ENCODE results near the gene CAMSAP1. TPM values are rescaled to one million over a fixed set of nuclear protein-coding genes. Genes with fewer than 3 reads are reported as not detected.

CAMSAP1 gene
- polyA plus RNA-seq, 3 donors = 0.71 to 9.0 (median 0.75) TPM

GRCh38 chr9:135885100-135885853 is 22.1 kb downstream of the CAMSAP1 start:
- H3K4me2 ChIP-seq (replicated peaks; ENCODE audit: extremely low read depth, low read length, poor library complexity, severe bottlenecking) = no peak overlapping the region
- H2AFZ ChIP-seq (ENCODE audit: insufficient read depth, low read depth, low read length, poor library complexity, severe bottlenecking) = no peak overlapping the region
- H3K9me3 Mint-ChIP-seq = no peaks in the 10 kb centered on the region
- peaks cover 31 to 43% of the 10 kb centered on the region in 2 donors for H3K4me1 ChIP-seq (ENCODE audit: control insufficient read depth in 1 of 2, insufficient read depth in 2 of 2, low read length in 2 of 2)
- no peaks in the 10 kb centered on the region for H3K9me3 ChIP-seq (replicated peaks in 1 of 2; ENCODE audit: control insufficient read depth in 1 of 2, insufficient read depth in 1 of 2, low read length in 2 of 2)
- DNase-seq = peak in 1 of 3 donors; percentile 30
- H3K27me3 ChIP-seq (ENCODE audit: control insufficient read depth in 2 of 2, insufficient read depth in 2 of 2, low read length in 2 of 2) = no peaks in the 10 kb centered on the region
- H3K27me3 Mint-ChIP-seq (ENCODE audit: low read depth in 3 of 3) = no peaks in the 10 kb centered on the region
- peaks cover 95% of the 10 kb centered on the region for H4K20me1 ChIP-seq (ENCODE audit: insufficient read depth, low read length)
- H3K36me3 ChIP-seq (replicated peaks in 1 of 2; ENCODE audit: control insufficient read depth in 1 of 2, insufficient read depth in 2 of 2, low read length in 2 of 2) = peaks cover 5 to 23% of the 10 kb centered on the region in 2 donors
- peaks cover 76% of the 10 kb centered on the region for H3K79me2 ChIP-seq (ENCODE audit: insufficient read depth, low read length)
- no peak overlapping the region for H3K4me3 ChIP-seq (replicated peaks in 1 of 3; ENCODE audit: low read depth in 2 of 3, low read length in 3 of 3)
- H3K36me3 Mint-ChIP-seq = peaks cover 19 to 27% of the 10 kb centered on the region in 2 donors
- no peak for TF ChIP-seq CTCF (IDR thresholded peaks at IDR 0.05)
- WGBS (ENCODE audit: insufficient coverage) = 33% methylated on average over 1 of the region's 7 CpGs
- intact Hi-C loops (cut with micrococcal nuclease) = no loop called here
- H3K4me3 Mint-ChIP-seq = no peak overlapping the region
- no peak overlapping the region for H3K9ac ChIP-seq (ENCODE audit: insufficient read depth, low read length, poor library complexity, severe bottlenecking)
- H3K4me1 Mint-ChIP-seq = peaks cover 65% of the 10 kb centered on the region
- peak overlapping the region in 6 of 7 donors; percentile 6 to 77 (median 62) for H3K27ac Mint-ChIP-seq
- H3K27ac ChIP-seq (ENCODE audit: low read depth in 1 of 2, low read length in 2 of 2) = peak overlapping the region in 1 of 2 donors; percentile 7

- Mint-ChIP-seq H3K4me1 (peaks cover 62% of the 10 kb centered on the region), H3K27me3 (ENCODE audit: low read depth in 3 of 3) (no peaks in the 10 kb centered on the region), H3K36me3 (peaks cover 19 to 28% of the 10 kb centered on the region in 2 donors), H3K9me3 (no peaks in the 10 kb centered on the region), H3K4me3 (no peak overlapping the region), H3K27ac (peak overlapping the region in 4 of 7 donors; percentile 52 to 77 (median 64))
- intact Hi-C loops (cut with micrococcal nuclease) = no loop called here
- H3K4me2 ChIP-seq (replicated peaks; ENCODE audit: extremely low read depth, low read length, poor library complexity, severe bottlenecking) = no peak overlapping the region
- H3K36me3 ChIP-seq (replicated peaks in 1 of 2; ENCODE audit: control insufficient read depth in 1 of 2, insufficient read depth in 2 of 2, low read length in 2 of 2) = peaks cover 6 to 31% of the 10 kb centered on the region in 2 donors
- peak in 1 of 3 donors; percentile 29 for DNase-seq
- no peak overlapping the region for H3K9ac ChIP-seq (ENCODE audit: insufficient read depth, low read length, poor library complexity, severe bottlenecking)
- H2AFZ ChIP-seq (ENCODE audit: insufficient read depth, low read depth, low read length, poor library complexity, severe bottlenecking) = no peak overlapping the region
- H3K9me3 ChIP-seq (replicated peaks in 1 of 2; ENCODE audit: control insufficient read depth in 1 of 2, insufficient read depth in 1 of 2, low read length in 2 of 2) = no peaks in the 10 kb centered on the region
- 94% methylated on average over 13 of the region's 16 CpGs for WGBS (ENCODE audit: insufficient coverage)
- peak overlapping the region in 1 of 2 donors; percentile 7 for H3K27ac ChIP-seq (ENCODE audit: low read depth in 1 of 2, low read length in 2 of 2)
- H3K4me1 ChIP-seq (ENCODE audit: control insufficient read depth in 1 of 2, insufficient read depth in 2 of 2, low read length in 2 of 2) = peaks cover 31 to 43% of the 10 kb centered on the region in 2 donors
- H4K20me1 ChIP-seq (ENCODE audit: insufficient read depth, low read length) = peaks cover 89% of the 10 kb centered on the region
- no peak overlapping the region for H3K4me3 ChIP-seq (replicated peaks in 1 of 3; ENCODE audit: low read depth in 2 of 3, low read length in 3 of 3)
- no peak for TF ChIP-seq CTCF (IDR thresholded peaks at IDR 0.05)
- H3K27me3 ChIP-seq (ENCODE audit: control insufficient read depth in 2 of 2, insufficient read depth in 2 of 2, low read length in 2 of 2) = no peaks in the 10 kb centered on the region
- H3K79me2 ChIP-seq (ENCODE audit: insufficient read depth, low read length) = peaks cover 76% of the 10 kb centered on the region
Observed at GRCh38 chr9:135884328-135885035, 22.9 kb downstream of the CAMSAP1 start.

Measured in CD14-positive monocyte (primary cell).